ENCODE results near the gene AP1G2. TPM values are rescaled to one million over a fixed set of nuclear protein-coding genes. Genes with fewer than 3 reads are reported as not detected.
A peak's percentile ranks its signal among the peaks of the same experiment; 100 is the strongest.

Gene AP1G2
- total RNA-seq, 1 experiment from 2014 or later: 160 TPM

- Histone ChIP-seq H3K4me3 (ENCODE audit: low read depth, low read length) (peak within 1 kb of the TSS; percentile 97), H3K36me3 (ENCODE audit: control insufficient read depth, insufficient read depth, low read length) (peaks cover 3% of the 10 kb centered on the region), H3K4me1 (0 out of 2 replicates have a peak, but pooled peaks cover 11% of the 10 kb centered on the region), H3K9me3 (no peaks in the 10 kb centered on the region), H3K27me3 (replicated peaks; ENCODE audit: control insufficient read depth, insufficient read depth, low read length) (no peaks in the 10 kb centered on the region)
- H3K27me3 Mint-ChIP-seq (ENCODE audit: insufficient read depth, unreplicated experiment): no peaks in the 10 kb centered on the region
- ChIA-PET POLR2A (interaction anchor here (0.6 kb wide), 2 partner anchors 549 to 1567 kb away, joined by 4 to 5 read pairs; no protein-coding TSS in a partner anchor), CTCF (interaction anchor here (1.2 kb wide), 1 partner anchor 77 kb away, joined by 5 read pairs; no protein-coding TSS in a partner anchor)
- DNase-seq: peak; percentile 92 to 94
- intact Hi-C loops (cut with micrococcal nuclease; ENCODE audit: unreplicated experiment): no loop called here
- peak within 1 kb of the TSS; percentile 91 for H3K27ac Mint-ChIP-seq (ENCODE audit: unreplicated experiment)
- H3K36me3 Mint-ChIP-seq (ENCODE audit: insufficient read depth, unreplicated experiment): peaks cover 34% of the 10 kb centered on the region
- peak within 1 kb of the TSS; percentile 94 for H3K4me3 Mint-ChIP-seq (ENCODE audit: unreplicated experiment)
- H3K4me1 Mint-ChIP-seq (ENCODE audit: low read depth, unreplicated experiment): peaks cover 14% of the 10 kb centered on the region
- no peak for TF ChIP-seq CTCF (IDR thresholded peaks at IDR 0.05; ENCODE audit: insufficient read depth in 1 of 2, low read depth in 1 of 2, low read length in 1 of 2, severe bottlenecking in 1 of 2, unreplicated experiment in 1 of 2)
- no peaks in the 10 kb centered on the region for H3K9me3 Mint-ChIP-seq (ENCODE audit: unreplicated experiment)
- BruUV-seq (replicated peaks): TSS peak; percentile 73
Observed at GRCh38 chr14:23555882-23556699, 11.5 kb downstream of the AP1G2 start, which contains the start of gene THTPA. Gene THTPA, plus strand, starts transcription at chr14:23556271. Its CDS starts 487 bp downstream, at chr14:23556758.

DNA sequence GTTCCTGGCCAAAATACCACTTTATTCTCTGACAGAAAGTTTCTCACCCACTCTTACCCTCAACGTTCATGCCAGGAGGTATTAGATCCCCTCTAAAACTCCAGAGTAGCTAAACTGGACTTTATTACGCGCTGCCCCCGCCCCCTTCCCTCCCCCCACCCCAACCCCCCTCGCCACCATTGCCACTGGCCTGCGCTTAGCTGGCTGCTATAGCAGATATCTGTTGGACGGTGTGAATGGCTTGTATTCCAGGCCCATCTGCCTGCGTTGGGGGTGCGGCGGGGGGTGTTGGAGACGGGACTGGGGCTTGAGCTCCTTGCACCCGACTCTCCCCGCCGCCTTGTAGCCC lies 12.1 kb downstream of the AP1G2 start:
- Histone ChIP-seq H3K36me3 (ENCODE audit: control insufficient read depth, insufficient read depth, low read length) (peaks cover 3% of the 10 kb centered on the region), H3K27me3 (replicated peaks; ENCODE audit: control insufficient read depth, insufficient read depth, low read length) (no peaks in the 10 kb centered on the region), H3K4me1 (0 out of 2 replicates have a peak, but pooled peaks cover 11% of the 10 kb centered on the region), H3K9me3 (no peaks in the 10 kb centered on the region), H3K4me3 (ENCODE audit: low read depth, low read length) (peak overlapping the region; percentile 97)
- peak overlapping the region; percentile 91 for H3K27ac Mint-ChIP-seq (ENCODE audit: unreplicated experiment)
- H3K9me3 Mint-ChIP-seq (ENCODE audit: unreplicated experiment): no peaks in the 10 kb centered on the region
- no peak for DNase-seq
- H3K36me3 Mint-ChIP-seq (ENCODE audit: insufficient read depth, unreplicated experiment): peaks cover 28% of the 10 kb centered on the region
- ChIA-PET POLR2A (interaction anchor here (0.6 kb wide), 2 partner anchors 548 to 1567 kb away, joined by 4 to 5 read pairs; no protein-coding TSS in a partner anchor), CTCF (interaction anchor here (1.2 kb wide), 1 partner anchor 77 kb away, joined by 5 read pairs; no protein-coding TSS in a partner anchor)
- no TSS peak for BruUV-seq (replicated peaks)
- H3K27me3 Mint-ChIP-seq (ENCODE audit: insufficient read depth, unreplicated experiment): no peaks in the 10 kb centered on the region
- H3K4me3 Mint-ChIP-seq (ENCODE audit: unreplicated experiment): peak overlapping the region; percentile 94
- no peak for TF ChIP-seq CTCF (IDR thresholded peaks at IDR 0.05; ENCODE audit: insufficient read depth in 1 of 2, low read depth in 1 of 2, low read length in 1 of 2, severe bottlenecking in 1 of 2, unreplicated experiment in 1 of 2)
- intact Hi-C loops (cut with micrococcal nuclease; ENCODE audit: unreplicated experiment): no loop called here
- peaks cover 14% of the 10 kb centered on the region for H3K4me1 Mint-ChIP-seq (ENCODE audit: low read depth, unreplicated experiment)

GRCh38 chr14:23551266-23552028 lies 16.1 kb downstream of the AP1G2 start, which contains the start of gene ZFHX2:
Gene ZFHX2, minus strand, starts transcription at chr14:23551765. Its CDS starts 16,440 bp downstream, at chr14:23535325.
- ChIA-PET POLR2A (interaction anchor here (0.6 to 0.7 kb wide), 2 partner anchors 9 to 231 kb away, joined by 3 to 4 read pairs; no protein-coding TSS in a partner anchor), CTCF (interaction anchor here (0.7 to 1.5 kb wide), 2 partner anchors 10 to 73 kb away, joined by 4 to 5 read pairs; no protein-coding TSS in a partner anchor)
- Mint-ChIP-seq H3K36me3 (ENCODE audit: insufficient read depth, unreplicated experiment) (peaks cover 8% of the 10 kb centered on the region), H3K27me3 (ENCODE audit: insufficient read depth, unreplicated experiment) (no peaks in the 10 kb centered on the region), H3K4me3 (ENCODE audit: unreplicated experiment) (no peak within 1 kb of the TSS), H3K4me1 (ENCODE audit: low read depth, unreplicated experiment) (peaks cover under 1% of the 10 kb centered on the region), H3K27ac (ENCODE audit: unreplicated experiment) (no peak within 1 kb of the TSS), H3K9me3 (ENCODE audit: unreplicated experiment) (no peaks in the 10 kb centered on the region)
- DNase-seq: peak; percentile 80 to 87
- H3K4me3 ChIP-seq (ENCODE audit: low read depth, low read length): peak within 1 kb of the TSS; percentile 54
- no peaks in the 10 kb centered on the region for H3K9me3 ChIP-seq
- H3K27me3 ChIP-seq (replicated peaks; ENCODE audit: control insufficient read depth, insufficient read depth, low read length): no peaks in the 10 kb centered on the region
- BruUV-seq (replicated peaks): no TSS peak
- 0 out of 2 replicates have a peak, but pooled peaks cover 5% of the 10 kb centered on the region for H3K4me1 ChIP-seq
- no peaks in the 10 kb centered on the region for H3K36me3 ChIP-seq (ENCODE audit: control insufficient read depth, insufficient read depth, low read length)
- no peak for TF ChIP-seq CTCF (IDR thresholded peaks at IDR 0.05; ENCODE audit: insufficient read depth in 1 of 2, low read depth in 1 of 2, low read length in 1 of 2, severe bottlenecking in 1 of 2, unreplicated experiment in 1 of 2)
- intact Hi-C loops (cut with micrococcal nuclease; ENCODE audit: unreplicated experiment): no loop called here

Data from Caco-2 (cell line).